Erythroblast (primary cell): ENCODE results near the gene CDK5R1.

Experiments used
- GATA1 ChIP-seq: IDR thresholded peaks from 2 replicates; pipeline ENCODE4 v1.6.1; 2011; ENCODE audit warnings: low read depth, mild to moderate bottlenecking, control low read depth, low read length, moderate library complexity
- POLR2A ChIP-seq: IDR thresholded peaks from 2 replicates; pipeline ENCODE4 v1.6.1; 2011; ENCODE audit warnings: mild to moderate bottlenecking, low read length

GRCh38 chr17:32488604-32489180, 1.9 kb downstream of the CDK5R1 start:
- TF ChIP-seq POLR2A (no peak), GATA1 (no peak)
